Measurements from ENCODE around the gene TMEM161A. TPM values are rescaled to one million over a fixed set of nuclear protein-coding genes. Genes with fewer than 3 reads are reported as not detected.

The TMEM161A gene
- total and polyA plus RNA-seq, 2 of the 13 experiments (the other 11 are each of a cell fraction or from before 2014, with no cell fraction given): 25.9 to 31.4 TPM

DNA sequence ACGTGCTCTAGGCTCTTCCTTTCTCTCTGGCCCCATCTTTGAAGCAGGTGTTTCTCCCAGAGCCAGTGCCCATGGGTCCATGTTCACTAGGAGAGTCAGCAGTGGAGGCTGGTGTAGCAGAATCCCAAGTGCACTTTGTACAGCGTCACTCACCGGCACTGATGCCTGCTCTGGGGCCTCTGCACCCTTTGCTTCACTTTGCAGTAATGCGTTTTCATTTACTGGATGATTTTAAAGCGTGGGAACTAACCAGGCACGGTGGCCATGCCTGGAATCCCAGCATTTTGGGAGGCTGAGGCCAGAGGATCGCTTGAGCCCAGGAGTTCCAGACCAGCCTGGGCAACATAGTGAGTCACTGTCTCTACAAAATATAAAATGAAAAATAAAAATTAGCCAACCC, 43.8 kb downstream of the TMEM161A start (continued):
- TF ChIP-seq, protein P1, sequence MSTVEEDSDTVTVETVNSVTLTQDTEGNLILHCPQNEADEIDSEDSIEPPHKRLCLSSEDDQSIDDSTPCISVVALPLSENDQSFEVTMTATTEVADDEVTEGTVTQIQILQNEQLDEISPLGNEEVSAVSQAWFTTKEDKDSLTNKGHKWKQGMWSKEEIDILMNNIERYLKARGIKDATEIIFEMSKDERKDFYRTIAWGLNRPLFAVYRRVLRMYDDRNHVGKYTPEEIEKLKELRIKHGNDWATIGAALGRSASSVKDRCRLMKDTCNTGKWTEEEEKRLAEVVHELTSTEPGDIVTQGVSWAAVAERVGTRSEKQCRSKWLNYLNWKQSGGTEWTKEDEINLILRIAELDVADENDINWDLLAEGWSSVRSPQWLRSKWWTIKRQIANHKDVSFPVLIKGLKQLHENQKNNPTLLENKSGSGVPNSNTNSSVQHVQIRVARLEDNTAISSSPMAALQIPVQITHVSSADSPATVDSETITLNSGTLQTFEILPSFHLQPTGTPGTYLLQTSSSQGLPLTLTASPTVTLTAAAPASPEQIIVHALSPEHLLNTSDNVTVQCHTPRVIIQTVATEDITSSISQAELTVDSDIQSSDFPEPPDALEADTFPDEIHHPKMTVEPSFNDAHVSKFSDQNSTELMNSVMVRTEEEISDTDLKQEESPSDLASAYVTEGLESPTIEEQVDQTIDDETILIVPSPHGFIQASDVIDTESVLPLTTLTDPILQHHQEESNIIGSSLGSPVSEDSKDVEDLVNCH (CRISPR knock-in tag; IDR thresholded peaks at IDR 0.05): no peak
- TF ChIP-seq, protein P2, sequence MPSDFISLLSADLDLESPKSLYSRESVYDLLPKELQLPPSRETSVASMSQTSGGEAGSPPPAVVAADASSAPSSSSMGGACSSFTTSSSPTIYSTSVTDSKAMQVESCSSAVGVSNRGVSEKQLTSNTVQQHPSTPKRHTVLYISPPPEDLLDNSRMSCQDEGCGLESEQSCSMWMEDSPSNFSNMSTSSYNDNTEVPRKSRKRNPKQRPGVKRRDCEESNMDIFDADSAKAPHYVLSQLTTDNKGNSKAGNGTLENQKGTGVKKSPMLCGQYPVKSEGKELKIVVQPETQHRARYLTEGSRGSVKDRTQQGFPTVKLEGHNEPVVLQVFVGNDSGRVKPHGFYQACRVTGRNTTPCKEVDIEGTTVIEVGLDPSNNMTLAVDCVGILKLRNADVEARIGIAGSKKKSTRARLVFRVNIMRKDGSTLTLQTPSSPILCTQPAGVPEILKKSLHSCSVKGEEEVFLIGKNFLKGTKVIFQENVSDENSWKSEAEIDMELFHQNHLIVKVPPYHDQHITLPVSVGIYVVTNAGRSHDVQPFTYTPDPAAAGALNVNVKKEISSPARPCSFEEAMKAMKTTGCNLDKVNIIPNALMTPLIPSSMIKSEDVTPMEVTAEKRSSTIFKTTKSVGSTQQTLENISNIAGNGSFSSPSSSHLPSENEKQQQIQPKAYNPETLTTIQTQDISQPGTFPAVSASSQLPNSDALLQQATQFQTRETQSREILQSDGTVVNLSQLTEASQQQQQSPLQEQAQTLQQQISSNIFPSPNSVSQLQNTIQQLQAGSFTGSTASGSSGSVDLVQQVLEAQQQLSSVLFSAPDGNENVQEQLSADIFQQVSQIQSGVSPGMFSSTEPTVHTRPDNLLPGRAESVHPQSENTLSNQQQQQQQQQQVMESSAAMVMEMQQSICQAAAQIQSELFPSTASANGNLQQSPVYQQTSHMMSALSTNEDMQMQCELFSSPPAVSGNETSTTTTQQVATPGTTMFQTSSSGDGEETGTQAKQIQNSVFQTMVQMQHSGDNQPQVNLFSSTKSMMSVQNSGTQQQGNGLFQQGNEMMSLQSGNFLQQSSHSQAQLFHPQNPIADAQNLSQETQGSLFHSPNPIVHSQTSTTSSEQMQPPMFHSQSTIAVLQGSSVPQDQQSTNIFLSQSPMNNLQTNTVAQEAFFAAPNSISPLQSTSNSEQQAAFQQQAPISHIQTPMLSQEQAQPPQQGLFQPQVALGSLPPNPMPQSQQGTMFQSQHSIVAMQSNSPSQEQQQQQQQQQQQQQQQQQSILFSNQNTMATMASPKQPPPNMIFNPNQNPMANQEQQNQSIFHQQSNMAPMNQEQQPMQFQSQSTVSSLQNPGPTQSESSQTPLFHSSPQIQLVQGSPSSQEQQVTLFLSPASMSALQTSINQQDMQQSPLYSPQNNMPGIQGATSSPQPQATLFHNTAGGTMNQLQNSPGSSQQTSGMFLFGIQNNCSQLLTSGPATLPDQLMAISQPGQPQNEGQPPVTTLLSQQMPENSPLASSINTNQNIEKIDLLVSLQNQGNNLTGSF (CRISPR knock-in tag; IDR thresholded peaks at IDR 0.05): no peak
- TF ChIP-seq ZIK1 (CRISPR knock-in tag; IDR thresholded peaks at IDR 0.05; ENCODE audit: borderline replicate concordance, low read depth): no peak
- no peak for TF ChIP-seq ZNF605 (CRISPR knock-in tag; IDR thresholded peaks at IDR 0.05)
- TF ChIP-seq, protein P3, sequence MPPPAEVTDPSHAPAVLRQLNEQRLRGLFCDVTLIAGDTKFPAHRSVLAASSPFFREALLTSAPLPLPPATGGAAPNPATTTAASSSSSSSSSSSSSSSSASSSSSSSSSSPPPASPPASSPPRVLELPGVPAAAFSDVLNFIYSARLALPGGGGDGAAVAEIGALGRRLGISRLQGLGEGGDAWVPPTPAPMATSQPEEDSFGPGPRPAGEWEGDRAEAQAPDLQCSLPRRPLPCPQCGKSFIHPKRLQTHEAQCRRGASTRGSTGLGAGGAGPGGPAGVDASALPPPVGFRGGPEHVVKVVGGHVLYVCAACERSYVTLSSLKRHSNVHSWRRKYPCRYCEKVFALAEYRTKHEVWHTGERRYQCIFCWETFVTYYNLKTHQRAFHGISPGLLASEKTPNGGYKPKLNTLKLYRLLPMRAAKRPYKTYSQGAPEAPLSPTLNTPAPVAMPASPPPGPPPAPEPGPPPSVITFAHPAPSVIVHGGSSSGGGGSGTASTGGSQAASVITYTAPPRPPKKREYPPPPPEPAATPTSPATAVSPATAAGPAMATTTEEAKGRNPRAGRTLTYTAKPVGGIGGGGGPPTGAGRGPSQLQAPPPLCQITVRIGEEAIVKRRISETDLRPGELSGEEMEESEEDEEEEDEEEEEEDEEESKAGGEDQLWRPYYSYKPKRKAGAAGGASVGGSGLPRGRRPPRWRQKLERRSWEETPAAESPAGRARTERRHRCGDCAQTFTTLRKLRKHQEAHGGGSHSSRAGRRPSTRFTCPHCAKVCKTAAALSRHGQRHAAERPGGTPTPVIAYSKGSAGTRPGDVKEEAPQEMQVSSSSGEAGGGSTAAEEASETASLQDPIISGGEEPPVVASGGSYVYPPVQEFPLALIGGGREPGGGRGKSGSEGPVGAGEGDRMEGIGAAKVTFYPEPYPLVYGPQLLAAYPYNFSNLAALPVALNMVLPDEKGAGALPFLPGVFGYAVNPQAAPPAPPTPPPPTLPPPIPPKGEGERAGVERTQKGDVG (CRISPR knock-in tag; IDR thresholded peaks at IDR 0.05; ENCODE audit: borderline replicate concordance): no peak
- TF ChIP-seq CCAR2 (optimal IDR thresholded peaks at IDR 0.05; ENCODE audit: low read depth, low read length): no peak
- TF ChIP-seq ZNF33B (CRISPR knock-in tag; IDR thresholded peaks at IDR 0.05): no peak
- TF ChIP-seq ZNF724P (CRISPR knock-in tag; IDR thresholded peaks at IDR 0.05; ENCODE audit: borderline replicate concordance): no peak
- no peak for TF ChIP-seq ZSCAN30 (CRISPR knock-in tag; IDR thresholded peaks at IDR 0.05)
- peak; percentile 77 for TF ChIP-seq HNF4A (CRISPR knock-in tag; IDR thresholded peaks at IDR 0.05)
- TF ChIP-seq ZNF773 (CRISPR knock-in tag; IDR thresholded peaks at IDR 0.05; ENCODE audit: borderline replicate concordance): no peak
- TF ChIP-seq GATA4 (IDR thresholded peaks at IDR 0.05; ENCODE audit: borderline replicate concordance, low read depth): no peak
- peak; percentile 38; the same call in 1 of the 2 replicates for TF ChIP-seq RXRA (CRISPR knock-in tag; IDR thresholded peaks at IDR 0.05)
- no peak for TF ChIP-seq RBAK (CRISPR knock-in tag; IDR thresholded peaks at IDR 0.05)
- TF ChIP-seq, protein P4, sequence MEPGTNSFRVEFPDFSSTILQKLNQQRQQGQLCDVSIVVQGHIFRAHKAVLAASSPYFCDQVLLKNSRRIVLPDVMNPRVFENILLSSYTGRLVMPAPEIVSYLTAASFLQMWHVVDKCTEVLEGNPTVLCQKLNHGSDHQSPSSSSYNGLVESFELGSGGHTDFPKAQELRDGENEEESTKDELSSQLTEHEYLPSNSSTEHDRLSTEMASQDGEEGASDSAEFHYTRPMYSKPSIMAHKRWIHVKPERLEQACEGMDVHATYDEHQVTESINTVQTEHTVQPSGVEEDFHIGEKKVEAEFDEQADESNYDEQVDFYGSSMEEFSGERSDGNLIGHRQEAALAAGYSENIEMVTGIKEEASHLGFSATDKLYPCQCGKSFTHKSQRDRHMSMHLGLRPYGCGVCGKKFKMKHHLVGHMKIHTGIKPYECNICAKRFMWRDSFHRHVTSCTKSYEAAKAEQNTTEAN (CRISPR knock-in tag; conservative IDR thresholded peaks at IDR 0.05): no peak
- TF ChIP-seq ZNF556 (CRISPR knock-in tag; IDR thresholded peaks at IDR 0.05; ENCODE audit: borderline replicate concordance): 0 out of 2 replicates have a peak, but pooled peaks have one; percentile 31
- TF ChIP-seq ZNF460 (CRISPR knock-in tag; IDR thresholded peaks at IDR 0.05; ENCODE audit: borderline replicate concordance): no peak
- no peak for TF ChIP-seq ZNF124 (CRISPR knock-in tag; IDR thresholded peaks at IDR 0.05)
- no peak for TF ChIP-seq CENPT (CRISPR knock-in tag; IDR thresholded peaks at IDR 0.05; ENCODE audit: low read depth)
